HEK293 (cell line): ENCODE data around the gene OLIG1.

ENCODE experiments used
- CTCF ChIA-PET: fragments of 350-600 bp; formaldehyde crosslinking; extraction: SDS; loops from one replicate; lab custom pipeline; 2021; ENCODE audit warnings: antibody characterized with exemption; lab: Yijun Ruan, JAX
- POLR2A ChIA-PET: fragments of 300-600 bp; formaldehyde crosslinking; extraction: SDS; loops from one replicate; lab custom pipeline; 2020; ENCODE audit warnings: antibody characterized with exemption, inconsistent platforms; lab: Yijun Ruan, JAX
- H3K27ac ChIP-seq: fragments of 200-500 bp; sonication (Bioruptor generic); 2 replicates; pipeline ENCODE4 v1.5.1; 2014; ENCODE audit warnings: low read depth, low read length, control low read depth, inconsistent platforms; ENCODE audit errors: extremely low read depth
- H3K36me3 ChIP-seq, 2 experiments: fragments of 200-500 bp in 1 of 2; sonication (Bioruptor generic) in 1 of 2; 1 replicate in 1 of 2; 2 replicates in 1 of 2; pipeline ENCODE4 v1.5.1; 2014 to 2017; ENCODE audit warnings: inconsistent platforms in 2 of 2, low read length in 2 of 2; ENCODE audit not compliant: control insufficient read depth in 2 of 2, insufficient read depth in 1 of 2
- H3K4me1 ChIP-seq: fragments of 200-500 bp; sonication (Bioruptor generic); 2 replicates; pipeline ENCODE4 v1.5.1; 2014; ENCODE audit warnings: mild to moderate bottlenecking, low read length, inconsistent platforms; ENCODE audit not compliant: control insufficient read depth, insufficient read depth
- H3K4me3 ChIP-seq: 2 replicates; pipeline ENCODE4 v1.5.1; 2011; ENCODE audit warnings: low read depth, mild to moderate bottlenecking, control low read depth, low read length, moderate library complexity
- H3K9me3 ChIP-seq: fragments of 200-500 bp; sonication (Bioruptor generic); 2 replicates; pipeline ENCODE4 v1.5.1; 2014; ENCODE audit warnings: low read depth, low read length, inconsistent platforms; ENCODE audit not compliant: control insufficient read depth, insufficient read depth
- KLF8 ChIP-seq: fragments of 450-650 bp; formaldehyde crosslinking; IDR thresholded peaks from 2 replicates; pipeline ENCODE4 v1.5.1; 2016; ENCODE audit warnings: missing biosample characterization, missing genetic modification characterization
- SCRT2 ChIP-seq: fragments of 450-650 bp; formaldehyde crosslinking; IDR thresholded peaks from 2 replicates; pipeline ENCODE4 v1.5.1; 2016; ENCODE audit warnings: missing biosample characterization, missing genetic modification characterization
- SP2 ChIP-seq: fragments of 450-650 bp; formaldehyde crosslinking; IDR thresholded peaks from 2 replicates; pipeline ENCODE4 v1.5.1; 2016; ENCODE audit warnings: missing biosample characterization, missing genetic modification characterization
- TRIM28 ChIP-seq: IDR thresholded peaks from 2 replicates; pipeline ENCODE4 v1.6.1; 2011; ENCODE audit warnings: low read length, control low read depth, borderline replicate concordance
- ZFP3 ChIP-seq: fragments of 450-650 bp; formaldehyde crosslinking; IDR thresholded peaks from 2 replicates; pipeline ENCODE4 v1.5.1; 2016; ENCODE audit warnings: low read depth, missing biosample characterization, missing genetic modification characterization
- ZNF140 ChIP-seq: fragments of 450-650 bp; formaldehyde crosslinking; IDR thresholded peaks from 2 replicates; pipeline ENCODE4 v1.5.1; 2016; ENCODE audit warnings: missing biosample characterization, missing genetic modification characterization
- ZNF146 ChIP-seq: fragments of 450-650 bp; formaldehyde crosslinking; IDR thresholded peaks from 2 replicates; pipeline ENCODE4 v1.5.1; 2016; ENCODE audit warnings: missing biosample characterization, missing genetic modification characterization
- ZNF155 ChIP-seq: fragments of 450-650 bp; formaldehyde crosslinking; IDR thresholded peaks from 2 replicates; pipeline ENCODE4 v1.5.1; 2016; ENCODE audit warnings: missing biosample characterization, missing genetic modification characterization
- ZNF2 ChIP-seq: fragments of 450-650 bp; formaldehyde crosslinking; IDR thresholded peaks from 2 replicates; pipeline ENCODE4 v1.5.1; 2016; ENCODE audit warnings: missing biosample characterization, missing genetic modification characterization
- ZNF274 ChIP-seq, 2 experiments: fragments of 200-500 bp in 1 of 2; fragments of 450-650 bp in 1 of 2; sonication (Bioruptor generic) in 1 of 2; formaldehyde crosslinking in 1 of 2; IDR thresholded peaks; 2 replicates each; pipeline versions ENCODE4 v1.5.1 to v1.6.1; 2014 to 2016; ENCODE audit warnings: borderline replicate concordance in 1 of 2, inconsistent platforms in 1 of 2, low read length in 1 of 2, missing biosample characterization in 1 of 2, missing genetic modification characterization in 1 of 2
- ZNF350 ChIP-seq: fragments of 450-650 bp; formaldehyde crosslinking; IDR thresholded peaks from 2 replicates; pipeline ENCODE4 v1.5.0; 2017; ENCODE audit warnings: missing biosample characterization, mild to moderate bottlenecking, missing genetic modification characterization
- ZNF404 ChIP-seq: fragments of 450-650 bp; formaldehyde crosslinking; IDR thresholded peaks from 2 replicates; pipeline ENCODE4 v1.5.1; 2017; ENCODE audit warnings: missing biosample characterization, missing genetic modification characterization
- ZNF416 ChIP-seq: fragments of 450-650 bp; formaldehyde crosslinking; IDR thresholded peaks from 2 replicates; pipeline ENCODE4 v1.5.1; 2016; ENCODE audit warnings: missing biosample characterization, missing genetic modification characterization
- ZNF48 ChIP-seq: fragments of 450-650 bp; formaldehyde crosslinking; IDR thresholded peaks from 2 replicates; pipeline ENCODE4 v1.5.1; 2016; ENCODE audit warnings: missing biosample characterization, missing genetic modification characterization
- ZNF514 ChIP-seq: fragments of 450-650 bp; formaldehyde crosslinking; IDR thresholded peaks from 2 replicates; pipeline ENCODE4 v1.5.1; 2016; ENCODE audit warnings: missing biosample characterization, missing genetic modification characterization
- ZNF548 ChIP-seq: fragments of 450-650 bp; formaldehyde crosslinking; IDR thresholded peaks from 2 replicates; pipeline ENCODE4 v1.5.1; 2016; ENCODE audit warnings: missing biosample characterization, missing genetic modification characterization
- ZNF621 ChIP-seq: fragments of 450-650 bp; formaldehyde crosslinking; IDR thresholded peaks from 2 replicates; pipeline ENCODE4 v1.5.1; 2017; ENCODE audit warnings: missing biosample characterization, missing genetic modification characterization
- ZNF670 ChIP-seq: fragments of 450-650 bp; formaldehyde crosslinking; IDR thresholded peaks from 2 replicates; pipeline ENCODE4 v1.5.1; 2016; ENCODE audit warnings: missing biosample characterization, missing genetic modification characterization, low read depth
- ZNF785 ChIP-seq: fragments of 450-650 bp; formaldehyde crosslinking; IDR thresholded peaks from 2 replicates; pipeline ENCODE4 v1.5.1; 2016; ENCODE audit warnings: missing biosample characterization, missing genetic modification characterization
- TF ChIP-seq, protein P1 (sequence below): fragments of 450-650 bp; formaldehyde crosslinking; IDR thresholded peaks from 2 replicates; pipeline ENCODE4 v1.5.0; 2017; ENCODE audit warnings: missing biosample characterization, missing genetic modification characterization, borderline replicate concordance
- TF ChIP-seq, protein P2 (sequence below): IDR thresholded peaks from 2 replicates; pipeline ENCODE4 v1.6.1; 2011; ENCODE audit warnings: mild to moderate bottlenecking, low read depth, low read length, borderline replicate concordance
- TF ChIP-seq, protein P3 (sequence below): fragments of 450-650 bp; formaldehyde crosslinking; IDR thresholded peaks from 2 replicates; pipeline ENCODE4 v1.5.1; 2016; ENCODE audit warnings: missing biosample characterization, missing genetic modification characterization
- TF ChIP-seq, protein P4 (sequence below): fragments of 450-650 bp; formaldehyde crosslinking; IDR thresholded peaks from 2 replicates; pipeline ENCODE4 v1.5.1; 2016; ENCODE audit warnings: missing biosample characterization, missing genetic modification characterization
- TF ChIP-seq, protein P5 (sequence below): fragments of 450-650 bp; IDR thresholded peaks from 2 replicates; pipeline ENCODE4 v1.5.1; 2018; ENCODE audit warnings: missing biosample characterization, mild to moderate bottlenecking, missing genetic modification characterization
- TF ChIP-seq, protein P6 (sequence below): fragments of 450-650 bp; formaldehyde crosslinking; IDR thresholded peaks from 2 replicates; pipeline ENCODE4 v1.5.1; 2016; ENCODE audit warnings: missing biosample characterization, missing genetic modification characterization

OLIG1 gene, protein sequence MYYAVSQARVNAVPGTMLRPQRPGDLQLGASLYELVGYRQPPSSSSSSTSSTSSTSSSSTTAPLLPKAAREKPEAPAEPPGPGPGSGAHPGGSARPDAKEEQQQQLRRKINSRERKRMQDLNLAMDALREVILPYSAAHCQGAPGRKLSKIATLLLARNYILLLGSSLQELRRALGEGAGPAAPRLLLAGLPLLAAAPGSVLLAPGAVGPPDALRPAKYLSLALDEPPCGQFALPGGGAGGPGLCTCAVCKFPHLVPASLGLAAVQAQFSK

DNA sequence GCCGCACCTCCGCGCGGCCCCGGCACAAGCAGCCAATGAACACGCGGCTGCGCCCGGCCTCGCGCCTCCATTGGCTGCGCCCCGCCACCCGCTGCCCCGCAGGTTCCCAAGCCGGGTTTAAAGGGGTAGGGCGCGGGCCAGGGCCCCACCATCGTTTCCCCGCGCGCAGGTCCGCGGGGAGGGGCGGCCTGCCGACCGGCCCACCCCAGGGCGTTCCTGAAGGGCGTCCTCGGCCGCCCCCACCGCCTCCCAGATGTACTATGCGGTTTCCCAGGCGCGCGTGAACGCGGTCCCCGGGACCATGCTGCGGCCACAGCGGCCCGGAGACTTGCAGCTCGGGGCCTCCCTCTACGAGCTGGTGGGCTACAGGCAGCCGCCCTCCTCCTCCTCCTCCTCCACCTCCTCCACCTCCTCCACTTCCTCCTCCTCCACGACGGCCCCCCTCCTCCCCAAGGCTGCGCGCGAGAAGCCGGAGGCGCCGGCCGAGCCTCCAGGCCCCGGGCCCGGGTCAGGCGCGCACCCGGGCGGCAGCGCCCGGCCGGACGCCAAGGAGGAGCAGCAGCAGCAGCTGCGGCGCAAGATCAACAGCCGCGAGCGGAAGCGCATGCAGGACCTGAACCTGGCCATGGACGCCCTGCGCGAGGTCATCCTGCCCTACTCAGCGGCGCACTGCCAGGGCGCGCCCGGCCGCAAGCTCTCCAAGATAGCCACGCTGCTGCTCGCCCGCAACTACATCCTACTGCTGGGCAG is at the start of gene OLIG1:
TSS of gene OLIG1 (plus strand) at position 148 of the 750 bp plus-strand sequence. CDS start at position 254, 106 bp downstream.
- Histone ChIP-seq H3K4me1 (peaks cover 4% of the 10 kb centered on the region; the same call in 1 of the 2 replicates), H3K36me3 (no peaks in the 10 kb centered on the region), H3K4me3 (peak within 1 kb of the TSS; percentile 49), H3K9me3 (no peaks in the 10 kb centered on the region), H3K27ac (peak within 1 kb of the TSS; percentile 17; the same call in 1 of the 2 replicates)
- ChIA-PET CTCF (interaction anchor here (0.5 kb wide), 1 partner anchor 44 kb away, joined by 3 read pairs; no protein-coding TSS in a partner anchor), POLR2A (interaction anchor here (0.6 to 1.0 kb wide), 3 partner anchors 11 to 45 kb away, joined by 4 read pairs; partner anchors contain the start of gene OLIG2)
- TF ChIP-seq ZNF350, result no peak
- no peak for TF ChIP-seq ZNF621
- TF ChIP-seq ZNF155 (tag by site-specific recombination), result no peak
- no peak for TF ChIP-seq ZNF2 (tag by site-specific recombination)
- TF ChIP-seq ZNF785 (tag by site-specific recombination), result no peak
- TF ChIP-seq, protein P1, sequence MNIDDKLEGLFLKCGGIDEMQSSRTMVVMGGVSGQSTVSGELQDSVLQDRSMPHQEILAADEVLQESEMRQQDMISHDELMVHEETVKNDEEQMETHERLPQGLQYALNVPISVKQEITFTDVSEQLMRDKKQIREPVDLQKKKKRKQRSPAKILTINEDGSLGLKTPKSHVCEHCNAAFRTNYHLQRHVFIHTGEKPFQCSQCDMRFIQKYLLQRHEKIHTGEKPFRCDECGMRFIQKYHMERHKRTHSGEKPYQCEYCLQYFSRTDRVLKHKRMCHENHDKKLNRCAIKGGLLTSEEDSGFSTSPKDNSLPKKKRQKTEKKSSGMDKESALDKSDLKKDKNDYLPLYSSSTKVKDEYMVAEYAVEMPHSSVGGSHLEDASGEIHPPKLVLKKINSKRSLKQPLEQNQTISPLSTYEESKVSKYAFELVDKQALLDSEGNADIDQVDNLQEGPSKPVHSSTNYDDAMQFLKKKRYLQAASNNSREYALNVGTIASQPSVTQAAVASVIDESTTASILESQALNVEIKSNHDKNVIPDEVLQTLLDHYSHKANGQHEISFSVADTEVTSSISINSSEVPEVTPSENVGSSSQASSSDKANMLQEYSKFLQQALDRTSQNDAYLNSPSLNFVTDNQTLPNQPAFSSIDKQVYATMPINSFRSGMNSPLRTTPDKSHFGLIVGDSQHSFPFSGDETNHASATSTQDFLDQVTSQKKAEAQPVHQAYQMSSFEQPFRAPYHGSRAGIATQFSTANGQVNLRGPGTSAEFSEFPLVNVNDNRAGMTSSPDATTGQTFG (tag by site-specific recombination), result no peak
- TF ChIP-seq ZNF146 (tag by site-specific recombination), result no peak
- TF ChIP-seq, protein P2, sequence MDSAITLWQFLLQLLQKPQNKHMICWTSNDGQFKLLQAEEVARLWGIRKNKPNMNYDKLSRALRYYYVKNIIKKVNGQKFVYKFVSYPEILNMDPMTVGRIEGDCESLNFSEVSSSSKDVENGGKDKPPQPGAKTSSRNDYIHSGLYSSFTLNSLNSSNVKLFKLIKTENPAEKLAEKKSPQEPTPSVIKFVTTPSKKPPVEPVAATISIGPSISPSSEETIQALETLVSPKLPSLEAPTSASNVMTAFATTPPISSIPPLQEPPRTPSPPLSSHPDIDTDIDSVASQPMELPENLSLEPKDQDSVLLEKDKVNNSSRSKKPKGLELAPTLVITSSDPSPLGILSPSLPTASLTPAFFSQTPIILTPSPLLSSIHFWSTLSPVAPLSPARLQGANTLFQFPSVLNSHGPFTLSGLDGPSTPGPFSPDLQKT, result no peak
- TF ChIP-seq KLF8 (tag by site-specific recombination), result peak; percentile 91
- TF ChIP-seq ZNF140 (tag by site-specific recombination), result no peak
- TF ChIP-seq ZNF48 (tag by site-specific recombination), result no peak
- TF ChIP-seq, protein P3, sequence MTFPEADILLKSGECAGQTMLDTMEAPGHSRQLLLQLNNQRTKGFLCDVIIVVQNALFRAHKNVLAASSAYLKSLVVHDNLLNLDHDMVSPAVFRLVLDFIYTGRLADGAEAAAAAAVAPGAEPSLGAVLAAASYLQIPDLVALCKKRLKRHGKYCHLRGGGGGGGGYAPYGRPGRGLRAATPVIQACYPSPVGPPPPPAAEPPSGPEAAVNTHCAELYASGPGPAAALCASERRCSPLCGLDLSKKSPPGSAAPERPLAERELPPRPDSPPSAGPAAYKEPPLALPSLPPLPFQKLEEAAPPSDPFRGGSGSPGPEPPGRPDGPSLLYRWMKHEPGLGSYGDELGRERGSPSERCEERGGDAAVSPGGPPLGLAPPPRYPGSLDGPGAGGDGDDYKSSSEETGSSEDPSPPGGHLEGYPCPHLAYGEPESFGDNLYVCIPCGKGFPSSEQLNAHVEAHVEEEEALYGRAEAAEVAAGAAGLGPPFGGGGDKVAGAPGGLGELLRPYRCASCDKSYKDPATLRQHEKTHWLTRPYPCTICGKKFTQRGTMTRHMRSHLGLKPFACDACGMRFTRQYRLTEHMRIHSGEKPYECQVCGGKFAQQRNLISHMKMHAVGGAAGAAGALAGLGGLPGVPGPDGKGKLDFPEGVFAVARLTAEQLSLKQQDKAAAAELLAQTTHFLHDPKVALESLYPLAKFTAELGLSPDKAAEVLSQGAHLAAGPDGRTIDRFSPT (tag by site-specific recombination), result no peak
- TF ChIP-seq ZNF548 (tag by site-specific recombination), result no peak
- TF ChIP-seq TRIM28, result no peak
- TF ChIP-seq, protein P4, sequence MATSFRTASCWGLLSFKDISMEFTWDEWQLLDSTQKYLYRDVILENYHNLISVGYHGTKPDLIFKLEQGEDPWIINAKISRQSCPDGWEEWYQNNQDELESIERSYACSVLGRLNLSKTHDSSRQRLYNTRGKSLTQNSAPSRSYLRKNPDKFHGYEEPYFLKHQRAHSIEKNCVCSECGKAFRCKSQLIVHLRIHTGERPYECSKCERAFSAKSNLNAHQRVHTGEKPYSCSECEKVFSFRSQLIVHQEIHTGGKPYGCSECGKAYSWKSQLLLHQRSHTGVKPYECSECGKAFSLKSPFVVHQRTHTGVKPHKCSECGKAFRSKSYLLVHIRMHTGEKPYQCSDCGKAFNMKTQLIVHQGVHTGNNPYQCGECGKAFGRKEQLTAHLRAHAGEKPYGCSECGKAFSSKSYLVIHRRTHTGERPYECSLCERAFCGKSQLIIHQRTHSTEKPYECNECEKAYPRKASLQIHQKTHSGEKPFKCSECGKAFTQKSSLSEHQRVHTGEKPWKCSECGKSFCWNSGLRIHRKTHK, result no peak
- no peak for TF ChIP-seq ZNF670
- TF ChIP-seq SCRT2 (tag by site-specific recombination), result no peak
- no peak for TF ChIP-seq ZNF404
- no peak for TF ChIP-seq ZNF514
- TF ChIP-seq ZNF274 (IDR thresholded peaks at IDR 0.05; ENCODE audit: low read length), result no peak
- no peak for TF ChIP-seq ZNF274 (tag by site-specific recombination; IDR thresholded peaks at IDR 0.05; ENCODE audit: borderline replicate concordance)
- TF ChIP-seq, protein P5, sequence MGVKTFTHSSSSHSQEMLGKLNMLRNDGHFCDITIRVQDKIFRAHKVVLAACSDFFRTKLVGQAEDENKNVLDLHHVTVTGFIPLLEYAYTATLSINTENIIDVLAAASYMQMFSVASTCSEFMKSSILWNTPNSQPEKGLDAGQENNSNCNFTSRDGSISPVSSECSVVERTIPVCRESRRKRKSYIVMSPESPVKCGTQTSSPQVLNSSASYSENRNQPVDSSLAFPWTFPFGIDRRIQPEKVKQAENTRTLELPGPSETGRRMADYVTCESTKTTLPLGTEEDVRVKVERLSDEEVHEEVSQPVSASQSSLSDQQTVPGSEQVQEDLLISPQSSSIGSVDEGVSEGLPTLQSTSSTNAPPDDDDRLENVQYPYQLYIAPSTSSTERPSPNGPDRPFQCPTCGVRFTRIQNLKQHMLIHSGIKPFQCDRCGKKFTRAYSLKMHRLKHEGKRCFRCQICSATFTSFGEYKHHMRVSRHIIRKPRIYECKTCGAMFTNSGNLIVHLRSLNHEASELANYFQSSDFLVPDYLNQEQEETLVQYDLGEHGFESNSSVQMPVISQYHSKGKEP (tag by site-specific recombination), result peak; percentile 21; the same call in 1 of the 2 replicates
- TF ChIP-seq, protein P6, sequence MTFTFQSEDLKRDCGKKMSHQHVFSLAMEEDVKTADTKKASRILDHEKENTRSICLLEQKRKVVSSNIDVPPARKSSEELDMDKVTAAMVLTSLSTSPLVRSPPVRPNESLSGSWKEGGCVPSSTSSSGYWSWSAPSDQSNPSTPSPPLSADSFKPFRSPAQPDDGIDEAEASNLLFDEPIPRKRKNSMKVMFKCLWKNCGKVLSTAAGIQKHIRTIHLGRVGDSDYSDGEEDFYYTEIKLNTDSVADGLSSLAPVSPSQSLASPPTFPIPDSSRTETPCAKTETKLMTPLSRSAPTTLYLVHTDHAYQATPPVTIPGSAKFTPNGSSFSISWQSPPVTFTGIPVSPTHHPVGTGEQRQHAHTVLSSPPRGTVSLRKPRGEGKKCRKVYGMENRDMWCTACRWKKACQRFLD (tag by site-specific recombination), result no peak; the same call in 1 of the 2 replicates
- TF ChIP-seq ZFP3 (tag by site-specific recombination), result no peak
- TF ChIP-seq ZNF416 (tag by site-specific recombination), result no peak
- TF ChIP-seq SP2 (tag by site-specific recombination), result peak; percentile 91
